Peyer's patch (tissue), 4 donors: Measurements from ENCODE around the gene MGMT.

Experiments
- CTCF ChIP-seq, 6 experiments: fragments of 450-650 bp in 4 of 6; fragments of 200-600 bp in 2 of 6; sonication (generic) in 1 of 6; IDR thresholded peaks; one replicate each; pipeline ENCODE4 v1.5.1; 2017 to 2019; ENCODE audit warnings: antibody characterized with exemption in 6 of 6, mild to moderate bottlenecking in 3 of 6, moderate library complexity in 1 of 6
- POLR2A ChIP-seq, 2 donors: fragments of 450-650 bp; IDR thresholded peaks; one replicate each; pipeline ENCODE4 v1.5.1; 2017; ENCODE audit warnings: antibody characterized with exemption in 2 of 2, mild to moderate bottlenecking in 2 of 2, moderate library complexity in 2 of 2

GRCh38 chr10:129702605-129703004, 235.6 kb downstream of the MGMT start:
- TF ChIP-seq CTCF (IDR thresholded peaks at IDR 0.05): no peak
- no peak for TF ChIP-seq POLR2A (IDR thresholded peaks at IDR 0.05)
